ENCODE data around the gene BAG2. TPM values are rescaled to one million over a fixed set of nuclear protein-coding genes. Genes with fewer than 3 reads are reported as not detected.

Gene BAG2
- total RNA-seq, 1 donor, result 17.7 TPM

GRCh38 chr6:57182017-57182432 is 9.9 kb downstream of the BAG2 start:
- Histone ChIP-seq H3K27ac (ENCODE audit: low read depth, low read length) (no peak overlapping the region), H2AFZ (ENCODE audit: low read length) (no peak overlapping the region), H3K36me3 (ENCODE audit: insufficient read depth, low read length) (peaks cover 66% of the 10 kb centered on the region), H3K27me3 (ENCODE audit: insufficient read depth, low read length) (no peaks in the 10 kb centered on the region), H3K4me3 (ENCODE audit: insufficient read depth, low read length) (no peak overlapping the region), H3K79me2 (ENCODE audit: insufficient read depth, low read length) (peaks cover 61% of the 10 kb centered on the region), H3K9me3 (ENCODE audit: low read depth, low read length) (no peaks in the 10 kb centered on the region), H4K20me1 (ENCODE audit: insufficient read depth, low read length) (peaks cover 5% of the 10 kb centered on the region), H3K4me1 (ENCODE audit: insufficient read depth, low read length) (peaks cover 14% of the 10 kb centered on the region), H3K4me2 (ENCODE audit: insufficient read depth, low read length) (no peak overlapping the region)
- DNase-seq (ENCODE audit: insufficient read length, low spot score, missing footprints), result no peak
- no peak for TF ChIP-seq CTCF (IDR thresholded peaks at IDR 0.05; ENCODE audit: extremely low read depth, low read depth, low read length)

GRCh38 chr6:57183336-57183735 is 11.2 kb downstream of the BAG2 start:
- Histone ChIP-seq H3K4me2 (ENCODE audit: insufficient read depth, low read length) (no peak overlapping the region), H3K79me2 (ENCODE audit: insufficient read depth, low read length) (peaks cover 50% of the 10 kb centered on the region), H3K27ac (ENCODE audit: low read depth, low read length) (no peak overlapping the region), H3K4me1 (ENCODE audit: insufficient read depth, low read length) (peaks cover 7% of the 10 kb centered on the region), H2AFZ (ENCODE audit: low read length) (no peak overlapping the region), H4K20me1 (ENCODE audit: insufficient read depth, low read length) (no peaks in the 10 kb centered on the region), H3K4me3 (ENCODE audit: insufficient read depth, low read length) (no peak overlapping the region), H3K9me3 (ENCODE audit: low read depth, low read length) (no peaks in the 10 kb centered on the region), H3K36me3 (ENCODE audit: insufficient read depth, low read length) (peaks cover 66% of the 10 kb centered on the region), H3K27me3 (ENCODE audit: insufficient read depth, low read length) (no peaks in the 10 kb centered on the region)
- TF ChIP-seq CTCF (IDR thresholded peaks at IDR 0.05; ENCODE audit: extremely low read depth, low read depth, low read length), result no peak
- no peak for DNase-seq (ENCODE audit: insufficient read length, low spot score, missing footprints)

- Histone ChIP-seq H3K4me2 (ENCODE audit: insufficient read depth, low read length) (no peak overlapping the region), H4K20me1 (ENCODE audit: insufficient read depth, low read length) (no peaks in the 10 kb centered on the region), H2AFZ (ENCODE audit: low read length) (no peak overlapping the region), H3K79me2 (ENCODE audit: insufficient read depth, low read length) (peaks cover 18% of the 10 kb centered on the region), H3K4me1 (ENCODE audit: insufficient read depth, low read length) (no peaks in the 10 kb centered on the region), H3K4me3 (ENCODE audit: insufficient read depth, low read length) (no peak overlapping the region), H3K36me3 (ENCODE audit: insufficient read depth, low read length) (peaks cover 69% of the 10 kb centered on the region), H3K9me3 (ENCODE audit: low read depth, low read length) (no peaks in the 10 kb centered on the region), H3K27ac (ENCODE audit: low read depth, low read length) (peak overlapping the region; percentile 15), H3K27me3 (ENCODE audit: insufficient read depth, low read length) (no peaks in the 10 kb centered on the region)
- DNase-seq (ENCODE audit: insufficient read length, low spot score, missing footprints), result no peak
- TF ChIP-seq CTCF (IDR thresholded peaks at IDR 0.05; ENCODE audit: extremely low read depth, low read depth, low read length), result peak; percentile 53
Observed at GRCh38 chr6:57190140-57190539, 18.0 kb downstream of the BAG2 start.

- Histone ChIP-seq H3K4me2 (ENCODE audit: insufficient read depth, low read length) (no peak overlapping the region), H3K27me3 (ENCODE audit: insufficient read depth, low read length) (no peaks in the 10 kb centered on the region), H3K27ac (ENCODE audit: low read depth, low read length) (peak overlapping the region; percentile 35), H3K4me1 (ENCODE audit: insufficient read depth, low read length) (no peaks in the 10 kb centered on the region), H2AFZ (ENCODE audit: low read length) (no peak overlapping the region), H3K4me3 (ENCODE audit: insufficient read depth, low read length) (no peak overlapping the region), H3K9me3 (ENCODE audit: low read depth, low read length) (no peaks in the 10 kb centered on the region), H3K79me2 (ENCODE audit: insufficient read depth, low read length) (peaks cover 27% of the 10 kb centered on the region), H3K36me3 (ENCODE audit: insufficient read depth, low read length) (peaks cover 66% of the 10 kb centered on the region), H4K20me1 (ENCODE audit: insufficient read depth, low read length) (no peaks in the 10 kb centered on the region)
- DNase-seq (ENCODE audit: insufficient read length, low spot score, missing footprints), result no peak
- TF ChIP-seq CTCF (IDR thresholded peaks at IDR 0.05; ENCODE audit: extremely low read depth, low read depth, low read length), result no peak
Observed at GRCh38 chr6:57193177-57193576, 21.1 kb downstream of the BAG2 start.

Data from osteoblast (primary cell).